NCI-H446 treated with DMSO at 0.1 percent for 48 hours (cell line): ENCODE data around the gene VWCE.
"Not testable (repeated sequence)": the region's sequence is repeated elsewhere in the genome, so short reads cannot be mapped to it uniquely, and the experiment has no call there.

Experiments
- DNase-seq: peaks from one replicate; lab custom pipeline; 2025; lab: John Stamatoyannopoulos, UW

Gene VWCE

GRCh38 chr11:61254403-61255025, 40.6 kb downstream of the VWCE start:
- no peak for DNase-seq

DNA sequence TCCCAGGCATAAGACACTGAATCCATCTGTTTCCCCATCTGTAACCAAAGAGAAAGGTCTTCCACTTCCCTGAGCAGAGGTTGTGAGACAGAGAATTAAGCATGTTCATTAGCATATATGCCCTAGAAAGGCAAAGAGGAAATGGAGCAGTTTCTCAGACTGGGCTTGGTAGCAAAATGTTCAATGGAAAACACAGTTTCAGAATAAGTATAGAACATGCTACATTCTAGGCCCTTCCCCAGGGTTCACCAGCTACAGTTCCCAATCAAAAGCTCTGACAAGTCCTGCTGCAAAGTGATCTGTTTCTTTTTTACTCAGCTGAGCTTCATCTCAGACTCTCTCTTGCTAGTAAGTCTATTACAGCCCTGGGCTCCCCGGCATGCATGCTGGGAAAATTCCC, 42.8 kb downstream of the VWCE start:
- DNase-seq: not testable (repeated sequence)

- not testable (repeated sequence) for DNase-seq
Measured at GRCh38 chr11:61250796-61251765, 44.0 kb downstream of the VWCE start.

- DNase-seq: not testable (repeated sequence)
Measured at GRCh38 chr11:61249201-61249600, 45.9 kb downstream of the VWCE start.

DNA sequence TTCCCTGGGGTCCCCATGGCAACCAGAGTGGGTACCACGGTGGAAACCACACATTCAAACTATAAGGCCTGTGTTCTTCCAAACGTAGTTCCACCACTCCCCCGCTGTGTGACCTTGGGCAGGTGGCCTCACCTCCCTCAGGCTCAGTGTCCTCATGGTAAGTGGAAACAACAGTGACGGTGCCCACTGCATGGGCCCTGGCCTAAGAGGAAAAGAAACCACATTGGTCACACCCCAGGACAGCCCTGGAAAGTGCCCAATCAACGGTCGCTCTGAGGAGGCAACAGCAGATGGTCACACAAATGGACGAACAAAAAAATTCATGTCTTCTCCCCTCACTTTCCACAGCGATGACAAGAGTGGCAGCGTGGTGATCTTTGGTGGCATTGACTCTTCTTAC, 47.0 kb downstream of the VWCE start:
- DNase-seq: not testable (repeated sequence)

- not testable (repeated sequence) for DNase-seq
Measured at GRCh38 chr11:61245284-61245964, 49.7 kb downstream of the VWCE start.

DNA sequence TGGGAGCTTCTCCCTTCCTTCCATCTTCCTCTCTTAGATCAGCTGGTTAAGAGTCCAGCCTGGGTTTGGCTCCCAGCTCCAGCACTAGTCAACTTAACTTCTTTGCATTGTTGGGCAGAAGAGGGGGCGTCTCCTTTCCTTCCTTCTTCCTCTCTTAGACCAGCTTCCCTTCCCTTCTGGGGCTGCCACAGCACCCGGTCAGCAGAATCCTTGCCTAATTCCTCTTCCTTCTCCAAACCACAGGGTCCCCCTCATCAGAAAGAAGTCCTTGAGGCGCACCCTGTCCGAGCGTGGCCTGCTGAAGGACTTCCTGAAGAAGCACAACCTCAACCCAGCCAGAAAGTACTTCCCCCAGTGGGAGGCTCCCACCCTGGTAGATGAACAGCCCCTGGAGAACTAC, 53.6 kb downstream of the VWCE start:
- not testable (repeated sequence) for DNase-seq

GRCh38 chr11:61240875-61241274, 54.2 kb downstream of the VWCE start, which contains the start of gene PGA5:
TSS of gene PGA5 (plus strand) at chr11:61241175. CDS start at chr11:61241227, 52 bp downstream.
- DNase-seq: not testable (repeated sequence)

GRCh38 chr11:61240288-61240687, 54.8 kb downstream of the VWCE start:
- DNase-seq: not testable (repeated sequence)

GRCh38 chr11:61237130-61237529, 58.0 kb downstream of the VWCE start:
- not testable (repeated sequence) for DNase-seq

DNA sequence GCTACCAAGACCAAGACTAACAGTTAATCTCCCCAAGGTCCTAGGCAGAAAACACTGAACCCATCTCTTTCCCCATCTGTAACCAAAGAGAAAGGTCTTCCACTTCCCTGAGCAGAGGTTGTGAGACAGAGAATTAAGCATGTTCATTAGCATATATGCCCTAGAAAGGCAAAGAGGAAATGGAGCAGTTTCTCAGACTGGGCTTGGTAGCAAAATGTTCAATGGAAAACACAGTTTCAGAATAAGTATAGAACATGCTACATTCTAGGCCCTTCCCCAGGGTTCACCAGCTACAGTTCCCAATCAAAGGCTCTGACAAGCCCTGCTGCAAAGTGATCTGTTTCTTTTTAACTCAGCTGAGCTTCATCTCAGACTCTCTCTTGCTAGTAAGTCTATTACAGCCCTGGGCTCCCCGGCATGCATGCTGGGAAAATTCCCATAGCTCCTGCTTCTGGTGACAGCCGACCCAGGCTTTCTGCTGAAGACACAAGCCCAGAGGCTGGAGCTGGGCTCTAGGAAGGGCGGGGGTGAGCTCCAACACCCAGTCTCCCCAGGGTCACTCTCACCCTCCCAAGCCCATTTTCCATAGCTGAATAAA, 62.5 kb downstream of the VWCE start:
- not testable (repeated sequence) for DNase-seq

DNA sequence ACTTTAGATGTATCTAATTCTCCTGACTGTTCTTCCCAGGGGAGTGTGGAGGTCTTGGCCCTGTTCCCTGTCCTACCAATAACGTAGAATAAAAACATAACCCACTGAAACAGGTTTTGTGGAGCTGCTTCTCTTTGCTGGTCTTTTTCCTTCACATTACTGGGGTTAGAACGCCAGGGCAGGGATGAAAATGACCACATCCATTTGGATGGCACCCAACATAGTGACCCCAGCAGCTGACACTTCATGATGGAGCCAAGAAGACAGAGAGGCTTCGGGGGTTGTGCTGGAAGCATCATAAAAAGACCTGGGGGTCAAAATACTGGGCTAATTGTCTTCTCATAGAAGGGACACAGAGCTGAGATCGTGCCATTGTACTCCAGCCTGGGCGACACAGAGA, 63.5 kb downstream of the VWCE start:
- DNase-seq: not testable (repeated sequence)

DNA sequence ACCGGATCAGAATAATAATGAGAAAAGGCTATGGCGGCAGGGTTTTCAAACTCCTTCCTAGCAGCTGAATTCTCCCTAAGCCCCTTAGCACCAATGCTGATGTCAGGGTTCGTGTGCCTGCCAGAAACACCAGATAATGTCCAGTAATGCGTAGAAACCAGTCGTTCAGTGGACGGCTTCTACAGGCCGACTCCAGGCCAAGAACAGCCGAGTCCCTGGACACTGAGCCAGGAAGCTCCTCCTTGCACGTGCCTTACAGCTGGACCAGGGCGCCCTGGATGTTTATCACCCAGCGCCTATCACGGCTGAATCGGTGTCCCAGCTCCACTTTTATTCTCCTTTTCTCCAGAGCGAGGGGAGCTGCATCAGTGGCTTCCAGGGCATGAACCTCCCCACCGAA, 64.1 kb downstream of the VWCE start:
- DNase-seq: not testable (repeated sequence)

DNA sequence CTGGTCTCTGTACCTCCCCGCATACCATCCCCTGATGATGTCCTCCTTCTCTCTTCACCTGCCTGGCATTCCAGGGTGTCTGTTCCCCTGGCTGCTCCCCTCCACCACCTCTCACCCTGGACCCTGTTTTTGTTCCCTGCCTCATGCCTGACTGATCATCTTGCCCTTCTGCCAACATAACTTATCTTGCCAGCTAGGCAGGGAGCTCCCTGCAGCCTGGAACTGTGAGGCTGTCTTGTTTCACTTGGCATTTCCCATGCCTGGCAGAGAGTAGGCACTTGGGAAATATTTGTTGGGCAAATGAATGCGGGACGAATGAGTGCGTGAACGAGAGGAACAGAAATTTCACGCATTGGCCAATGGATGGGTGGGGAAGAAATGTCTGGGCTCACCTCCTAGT, 65.7 kb downstream of the VWCE start:
- not testable (repeated sequence) for DNase-seq

DNA sequence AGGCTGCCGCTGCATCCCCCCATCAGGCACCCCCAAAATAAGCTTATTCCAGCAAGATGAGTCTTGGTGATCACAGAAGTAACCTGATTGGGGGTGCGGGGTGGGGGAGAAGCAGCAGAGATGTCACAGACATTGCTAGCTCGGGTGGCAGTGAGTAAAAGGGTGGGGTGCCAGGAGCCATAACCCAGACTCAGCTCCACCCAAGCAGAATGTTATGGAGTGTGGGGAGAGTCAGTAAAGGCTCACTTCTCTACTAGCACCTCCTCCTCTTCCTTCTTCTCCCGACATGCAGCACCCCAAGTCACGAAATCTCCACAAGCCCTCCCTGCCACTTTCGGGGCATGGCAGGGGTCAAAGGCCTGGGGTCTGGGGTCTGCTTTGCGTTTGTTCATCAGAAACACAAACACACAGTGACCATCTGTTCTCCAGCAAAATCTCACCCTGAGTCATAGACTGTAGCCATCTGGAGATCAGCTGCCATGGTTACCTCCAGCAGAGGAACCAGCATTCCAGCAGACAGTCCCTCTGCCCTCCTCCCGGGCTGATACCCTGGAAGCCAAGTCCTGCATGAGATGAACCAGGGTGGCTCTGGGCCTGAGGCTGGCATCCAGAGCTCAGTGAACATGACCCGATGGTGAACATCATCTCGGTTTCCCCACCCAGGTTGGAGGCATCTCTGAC, 68.5 kb downstream of the VWCE start:
- DNase-seq: not testable (repeated sequence)

GRCh38 chr11:61222692-61223091, 72.4 kb downstream of the VWCE start:
- not testable (repeated sequence) for DNase-seq

GRCh38 chr11:61222047-61222446, 73.1 kb downstream of the VWCE start, which contains the start of gene PGA4:
TSS of gene PGA4 (plus strand) at chr11:61222347. CDS start at chr11:61222401, 54 bp downstream.
- DNase-seq: not testable (repeated sequence)

GRCh38 chr11:61219016-61219415, 76.1 kb downstream of the VWCE start:
- DNase-seq: not testable (repeated sequence)

- not testable (repeated sequence) for DNase-seq
Measured at GRCh38 chr11:61218306-61218705, 76.8 kb downstream of the VWCE start.

DNA sequence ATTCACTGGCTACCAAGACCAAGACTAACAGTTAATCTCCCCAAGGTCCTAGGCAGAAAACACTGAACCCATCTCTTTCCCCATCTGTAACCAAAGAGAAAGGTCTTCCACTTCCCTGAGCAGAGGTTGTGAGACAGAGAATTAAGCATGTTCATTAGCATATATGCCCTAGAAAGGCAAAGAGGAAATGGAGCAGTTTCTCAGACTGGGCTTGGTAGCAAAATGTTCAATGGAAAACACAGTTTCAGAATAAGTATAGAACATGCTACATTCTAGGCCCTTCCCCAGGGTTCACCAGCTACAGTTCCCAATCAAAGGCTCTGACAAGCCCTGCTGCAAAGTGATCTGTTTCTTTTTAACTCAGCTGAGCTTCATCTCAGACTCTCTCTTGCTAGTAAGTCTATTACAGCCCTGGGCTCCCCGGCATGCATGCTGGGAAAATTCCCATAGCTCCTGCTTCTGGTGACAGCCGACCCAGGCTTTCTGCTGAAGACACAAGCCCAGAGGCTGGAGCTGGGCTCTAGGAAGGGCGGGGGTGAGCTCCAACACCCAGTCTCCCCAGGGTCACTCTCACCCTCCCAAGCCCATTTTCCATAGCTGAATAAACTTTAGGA, 81.3 kb downstream of the VWCE start:
- DNase-seq: not testable (repeated sequence)

DNA sequence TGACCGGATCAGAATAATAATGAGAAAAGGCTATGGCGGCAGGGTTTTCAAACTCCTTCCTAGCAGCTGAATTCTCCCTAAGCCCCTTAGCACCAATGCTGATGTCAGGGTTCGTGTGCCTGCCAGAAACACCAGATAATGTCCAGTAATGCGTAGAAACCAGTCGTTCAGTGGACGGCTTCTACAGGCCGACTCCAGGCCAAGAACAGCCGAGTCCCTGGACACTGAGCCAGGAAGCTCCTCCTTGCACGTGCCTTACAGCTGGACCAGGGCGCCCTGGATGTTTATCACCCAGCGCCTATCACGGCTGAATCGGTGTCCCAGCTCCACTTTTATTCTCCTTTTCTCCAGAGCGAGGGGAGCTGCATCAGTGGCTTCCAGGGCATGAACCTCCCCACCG, 82.9 kb downstream of the VWCE start:
- not testable (repeated sequence) for DNase-seq
